ENCODE data around the gene DOCK9.

Gene DOCK9, protein sequence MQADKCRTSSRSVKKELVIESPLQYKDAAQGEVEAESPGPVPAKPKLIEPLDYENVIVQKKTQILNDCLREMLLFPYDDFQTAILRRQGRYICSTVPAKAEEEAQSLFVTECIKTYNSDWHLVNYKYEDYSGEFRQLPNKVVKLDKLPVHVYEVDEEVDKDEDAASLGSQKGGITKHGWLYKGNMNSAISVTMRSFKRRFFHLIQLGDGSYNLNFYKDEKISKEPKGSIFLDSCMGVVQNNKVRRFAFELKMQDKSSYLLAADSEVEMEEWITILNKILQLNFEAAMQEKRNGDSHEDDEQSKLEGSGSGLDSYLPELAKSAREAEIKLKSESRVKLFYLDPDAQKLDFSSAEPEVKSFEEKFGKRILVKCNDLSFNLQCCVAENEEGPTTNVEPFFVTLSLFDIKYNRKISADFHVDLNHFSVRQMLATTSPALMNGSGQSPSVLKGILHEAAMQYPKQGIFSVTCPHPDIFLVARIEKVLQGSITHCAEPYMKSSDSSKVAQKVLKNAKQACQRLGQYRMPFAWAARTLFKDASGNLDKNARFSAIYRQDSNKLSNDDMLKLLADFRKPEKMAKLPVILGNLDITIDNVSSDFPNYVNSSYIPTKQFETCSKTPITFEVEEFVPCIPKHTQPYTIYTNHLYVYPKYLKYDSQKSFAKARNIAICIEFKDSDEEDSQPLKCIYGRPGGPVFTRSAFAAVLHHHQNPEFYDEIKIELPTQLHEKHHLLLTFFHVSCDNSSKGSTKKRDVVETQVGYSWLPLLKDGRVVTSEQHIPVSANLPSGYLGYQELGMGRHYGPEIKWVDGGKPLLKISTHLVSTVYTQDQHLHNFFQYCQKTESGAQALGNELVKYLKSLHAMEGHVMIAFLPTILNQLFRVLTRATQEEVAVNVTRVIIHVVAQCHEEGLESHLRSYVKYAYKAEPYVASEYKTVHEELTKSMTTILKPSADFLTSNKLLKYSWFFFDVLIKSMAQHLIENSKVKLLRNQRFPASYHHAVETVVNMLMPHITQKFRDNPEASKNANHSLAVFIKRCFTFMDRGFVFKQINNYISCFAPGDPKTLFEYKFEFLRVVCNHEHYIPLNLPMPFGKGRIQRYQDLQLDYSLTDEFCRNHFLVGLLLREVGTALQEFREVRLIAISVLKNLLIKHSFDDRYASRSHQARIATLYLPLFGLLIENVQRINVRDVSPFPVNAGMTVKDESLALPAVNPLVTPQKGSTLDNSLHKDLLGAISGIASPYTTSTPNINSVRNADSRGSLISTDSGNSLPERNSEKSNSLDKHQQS (N-terminal part only)

DNA sequence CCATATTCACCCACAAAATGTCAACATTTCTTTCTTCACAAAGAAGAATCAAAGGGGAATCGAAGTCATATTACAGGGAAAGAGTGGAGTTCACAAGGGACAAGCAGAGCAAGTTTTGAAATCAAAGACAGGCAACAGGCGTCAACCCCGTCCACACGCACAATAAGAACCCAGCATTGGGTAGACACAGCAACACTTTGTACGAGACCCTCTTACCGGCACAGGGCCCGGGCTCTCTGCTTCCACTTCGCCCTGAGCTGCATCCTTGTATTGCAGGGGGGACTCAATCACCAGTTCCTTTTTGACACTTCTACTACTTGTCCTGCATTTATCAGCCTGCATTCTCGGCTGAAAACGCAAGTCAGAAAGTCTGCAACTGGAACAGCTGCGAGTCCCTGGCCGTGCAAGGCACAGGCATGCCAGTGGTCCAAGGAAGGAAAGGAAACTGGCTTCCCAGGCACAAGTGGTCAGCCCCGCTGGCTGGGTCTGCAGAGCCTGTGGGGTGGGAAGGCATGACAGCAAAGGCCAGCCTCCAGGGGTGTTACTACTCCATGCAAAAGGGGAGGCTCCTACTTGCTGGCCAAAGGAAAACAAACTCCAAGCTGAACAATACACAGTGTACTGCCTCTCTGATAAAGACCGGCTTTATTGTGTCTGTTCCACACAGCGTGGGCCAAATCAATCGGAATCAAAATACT, at the start of gene DOCK9:
Gene DOCK9 (minus strand): TSS at position 497 of the 698 bp plus-strand sequence. CDS start 155 bp downstream, at position 342.
- DNase-seq: no peak

- DNase-seq: no peak
These were observed 49.4 kb upstream of the DOCK9 start for GRCh38 chr13:99027260-99027659.

DNA sequence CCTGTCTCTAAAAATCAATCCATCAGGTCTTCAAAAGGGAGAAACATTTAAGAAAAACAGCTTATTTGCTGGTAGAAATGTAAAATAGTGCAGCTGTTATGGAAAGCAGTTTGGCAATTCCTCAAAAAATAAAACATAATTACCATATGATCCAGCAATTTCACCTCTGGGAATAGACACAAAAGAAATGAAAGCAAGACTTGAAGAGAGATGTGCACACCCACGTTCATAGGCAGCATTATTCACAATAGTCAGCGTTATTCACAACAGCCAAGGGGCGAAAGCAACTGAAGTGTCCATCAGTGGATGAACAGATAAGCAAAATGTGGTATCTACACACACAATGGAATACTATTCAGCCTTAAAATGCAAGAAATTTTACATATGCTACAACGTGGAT, 45.1 kb upstream of the DOCK9 start:
- DNase-seq: no peak

DNA sequence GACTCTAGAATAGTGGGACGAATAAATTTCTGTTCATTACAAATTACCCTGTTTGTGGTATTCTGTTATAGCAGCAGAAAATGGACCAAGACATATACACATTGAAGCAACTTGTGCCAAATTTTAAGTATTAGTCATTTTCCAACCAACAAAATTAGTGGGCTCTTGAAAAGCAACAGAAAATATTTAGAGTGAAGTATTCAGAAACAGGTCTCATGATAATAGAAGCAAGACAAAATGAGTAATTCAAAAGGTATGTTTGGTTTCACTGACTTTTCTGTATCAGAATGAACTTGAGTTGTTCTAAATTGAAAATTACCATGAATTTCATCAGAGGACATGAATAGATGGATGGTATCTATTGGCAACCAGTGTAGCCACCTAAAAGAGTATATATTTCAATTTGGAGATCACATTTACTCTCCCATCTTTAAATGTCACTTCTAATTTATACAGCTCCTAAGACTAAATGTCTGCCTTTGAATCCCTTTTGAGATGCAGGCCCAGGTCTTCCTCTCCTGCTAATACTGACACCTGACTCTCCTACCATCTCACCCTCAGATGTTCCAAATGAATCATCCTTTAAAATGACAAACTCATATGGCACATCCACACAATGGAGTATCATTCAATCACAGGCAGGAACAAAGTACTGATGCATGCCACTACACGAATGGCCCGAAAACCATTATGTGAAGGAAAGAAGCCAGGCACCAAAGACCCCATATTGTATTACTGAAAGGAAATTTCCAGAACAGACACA, 40.7 kb upstream of the DOCK9 start:
- DNase-seq: no peak

GRCh38 chr13:99015606-99016490, 38.0 kb upstream of the DOCK9 start:
- DNase-seq: no peak

DNA sequence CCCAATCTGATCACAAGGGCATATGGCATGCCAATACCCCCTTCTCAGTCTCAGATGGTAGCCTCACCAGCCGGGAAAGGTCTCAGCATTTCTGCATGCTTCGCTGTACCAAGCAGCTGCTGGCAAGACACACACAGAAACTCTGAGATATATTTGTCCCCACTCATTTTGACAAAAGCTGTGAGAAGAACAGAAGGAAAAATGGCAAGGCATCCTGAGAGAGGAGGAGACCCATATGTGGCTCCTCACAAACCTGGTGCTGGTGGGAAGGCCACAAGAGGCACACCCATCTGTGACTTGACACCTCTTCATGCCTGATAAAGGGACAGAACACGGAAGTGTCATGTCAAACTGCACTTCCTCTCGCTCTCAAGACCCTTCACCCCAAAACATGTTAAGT, 36.7 kb upstream of the DOCK9 start:
- no peak for DNase-seq

DNA sequence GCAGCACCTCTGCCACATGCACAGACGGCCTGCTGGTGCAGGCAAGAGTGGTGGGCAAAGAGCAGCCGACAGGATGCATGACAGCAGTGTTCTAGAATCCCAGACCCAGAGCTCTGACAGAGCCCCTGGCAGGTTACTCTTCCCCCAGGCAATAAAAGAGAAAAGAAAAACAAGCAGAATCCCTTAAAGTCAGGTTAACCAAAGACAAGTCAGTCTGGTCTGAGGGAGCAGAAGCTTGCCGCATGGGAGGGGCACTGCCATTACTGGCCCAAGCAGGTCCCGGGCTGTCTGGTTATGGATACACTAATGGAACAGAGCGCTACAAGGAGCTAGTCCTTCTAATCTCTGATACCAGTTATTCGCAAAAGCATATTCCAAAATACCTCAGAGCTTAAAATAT, 36.1 kb upstream of the DOCK9 start:
- DNase-seq: no peak

DNA sequence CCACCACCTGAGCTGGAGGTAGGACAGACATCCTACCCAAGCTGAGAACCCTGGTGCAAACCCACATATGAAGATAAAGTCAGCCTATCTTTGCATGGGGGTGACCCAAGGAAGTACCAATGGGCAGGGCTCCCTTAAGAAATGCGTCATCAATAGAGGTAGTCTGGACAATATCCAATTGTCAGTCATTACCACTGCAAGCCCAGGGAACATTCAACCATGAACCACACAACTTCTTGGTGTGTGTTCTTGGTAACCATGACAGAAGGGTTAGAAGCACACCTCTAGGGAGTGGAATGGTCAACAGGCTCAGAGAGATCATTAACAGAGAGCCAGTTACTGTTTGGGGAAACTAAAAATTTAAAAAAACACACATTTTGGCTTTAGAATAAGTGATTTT, 34.7 kb upstream of the DOCK9 start:
- DNase-seq: no peak

DNA sequence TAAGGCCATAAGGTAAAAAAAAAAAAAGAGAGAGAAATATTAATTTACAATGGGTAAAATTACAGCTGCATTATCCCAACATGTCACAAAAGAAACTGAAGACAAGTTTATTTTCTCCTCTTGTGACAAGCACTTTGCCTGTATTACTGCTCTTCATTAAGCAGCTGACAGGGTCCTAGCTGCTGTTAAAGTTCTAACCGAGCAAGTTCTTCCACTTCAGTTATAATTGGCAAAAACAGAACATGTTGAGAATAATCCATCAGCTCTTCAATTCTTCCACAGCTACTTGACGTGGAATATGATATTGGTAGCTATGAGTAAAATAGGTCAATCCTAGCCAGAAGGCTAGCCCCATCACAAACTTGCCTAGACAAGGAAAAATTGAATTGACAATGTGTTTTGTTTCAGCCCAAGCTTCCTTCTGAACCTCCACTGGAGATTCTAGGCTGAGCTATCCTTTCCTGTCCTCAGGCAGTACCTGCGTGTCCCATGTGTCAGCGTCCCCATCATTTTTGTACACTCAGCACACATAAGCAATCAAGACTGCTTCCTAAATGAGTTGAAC, 32.2 kb upstream of the DOCK9 start:
- DNase-seq: no peak

- DNase-seq: no peak
These were observed 30.7 kb upstream of the DOCK9 start for GRCh38 chr13:99008577-99008976.

- no peak for DNase-seq
These were observed 29.6 kb upstream of the DOCK9 start for GRCh38 chr13:99007414-99007986.

DNA sequence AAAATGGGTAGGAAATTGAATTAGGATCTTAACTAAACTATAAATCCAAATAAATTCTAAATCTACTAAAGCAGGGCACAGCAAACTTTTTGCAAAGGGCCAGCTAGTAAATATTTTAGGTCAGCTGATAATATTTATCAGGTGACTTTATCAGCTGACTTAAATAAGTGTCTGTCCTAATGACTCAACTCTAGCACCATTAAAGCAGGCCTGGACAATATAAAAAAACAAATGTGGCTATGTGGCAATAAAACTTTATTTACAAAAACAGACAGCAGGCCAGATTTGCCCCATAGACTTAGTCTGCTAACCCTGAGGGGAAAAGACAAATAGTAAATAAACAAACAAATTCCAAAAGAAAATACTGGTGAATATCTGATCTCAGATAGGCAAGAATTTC, 27.7 kb upstream of the DOCK9 start:
- DNase-seq: no peak

GRCh38 chr13:99004978-99005377, 27.1 kb upstream of the DOCK9 start:
- DNase-seq: no peak

GRCh38 chr13:99003851-99004471, 26.1 kb upstream of the DOCK9 start:
- no peak for DNase-seq

DNA sequence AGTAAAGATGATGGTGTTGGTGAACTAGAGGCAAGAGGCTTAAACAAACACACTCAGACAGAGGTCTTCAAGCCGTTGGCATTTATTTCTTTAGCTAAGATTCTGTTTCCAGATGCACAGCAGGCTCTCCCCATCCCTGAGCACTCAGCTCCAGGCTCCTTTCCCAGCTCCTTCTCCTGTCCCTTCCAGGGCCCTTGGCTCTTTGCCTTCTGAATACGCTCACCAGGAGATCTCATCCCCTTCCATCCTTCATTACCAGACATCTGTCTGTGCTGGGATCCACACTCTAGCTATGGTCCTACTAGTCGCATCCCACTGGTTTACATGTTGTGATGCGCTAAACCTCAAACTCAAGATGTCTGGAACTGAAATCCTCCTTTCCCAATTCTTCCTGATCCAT, 25.3 kb upstream of the DOCK9 start:
- DNase-seq: no peak

DNA sequence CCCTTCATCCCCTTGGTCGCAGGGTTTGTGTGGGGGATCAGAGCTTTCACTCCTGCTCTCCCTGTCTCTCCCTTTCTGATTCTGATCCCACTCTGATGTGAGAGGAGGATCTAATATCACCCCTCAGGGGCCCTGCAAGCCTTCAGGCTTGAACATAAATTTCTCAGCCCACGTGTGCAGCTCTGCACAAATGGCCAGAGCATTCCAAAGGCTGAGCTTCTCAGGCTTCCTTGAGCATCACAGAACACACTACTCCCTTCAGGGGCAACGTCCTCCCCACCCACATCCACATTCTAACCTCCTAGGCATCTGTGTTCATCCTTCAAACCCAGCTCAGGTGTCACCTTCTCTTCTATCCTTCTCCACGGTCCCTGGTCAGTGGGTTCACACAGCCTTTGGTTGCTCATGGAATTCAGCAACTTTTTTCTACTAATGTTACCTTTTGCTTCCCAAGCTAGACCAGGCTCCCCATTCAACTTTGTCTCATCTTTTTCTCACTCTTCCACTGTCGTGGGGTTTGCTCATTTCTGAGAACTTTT, 24.4 kb upstream of the DOCK9 start:
- DNase-seq: no peak

- DNase-seq: no peak
These were observed 22.3 kb upstream of the DOCK9 start for GRCh38 chr13:99000137-99000536.

- no peak for DNase-seq
These were observed 21.7 kb upstream of the DOCK9 start for GRCh38 chr13:98999639-98999952.

All from suppressor macrophage treated with lipopolysaccharide for 4 hours (primary cell).